ENCODE results near the gene C2orf76. TPM values are rescaled to one million over a fixed set of nuclear protein-coding genes. Genes with fewer than 3 reads are reported as not detected.
"Not testable (repeated sequence)": the region's sequence is repeated elsewhere in the genome, so short reads cannot be mapped to it uniquely, and the experiment has no call there.

C2orf76 gene
- total RNA-seq, 4 donors from 2014 or later = 1.6 to 2.9 TPM; not detected in 2

- peaks cover 0 to 7% (median 0%) of the 10 kb centered on the region in 4 donors for H3K4me1 ChIP-seq
- DNase-seq = peak in 1 of 3 donors; percentile 80
- H3K9me3 ChIP-seq = no peaks in the 10 kb centered on the region
- H3K36me3 ChIP-seq = no peaks in the 10 kb centered on the region
- H3K27me3 ChIP-seq = no peaks in the 10 kb centered on the region
- TF ChIP-seq POLR2A (IDR thresholded peaks at IDR 0.05) (no peak), CTCF (IDR thresholded peaks at IDR 0.05) (peak in 5 of 6 experiments; percentile 64 to 96 (median 91))
- peak overlapping the region in 2 of 4 donors; percentile 11 to 18 for H3K4me3 ChIP-seq
- peak overlapping the region in 3 of 4 donors; percentile 29 to 81 (median 72) for H3K27ac ChIP-seq
These were observed 41.0 kb upstream of the C2orf76 start for GRCh38 chr2:119407430-119408220.

GRCh38 chr2:119405151-119405550 lies 38.5 kb upstream of the C2orf76 start:
- Histone ChIP-seq H3K36me3 (no peaks in the 10 kb centered on the region), H3K27me3 (no peaks in the 10 kb centered on the region), H3K9me3 (no peaks in the 10 kb centered on the region), H3K27ac (no peak overlapping the region), H3K4me1 (peaks cover 0 to 7% (median 0%) of the 10 kb centered on the region in 4 donors), H3K4me3 (no peak overlapping the region)
- TF ChIP-seq POLR2A (IDR thresholded peaks at IDR 0.05) (no peak), CTCF (IDR thresholded peaks at IDR 0.05) (no peak)
- DNase-seq = no peak

- not testable (repeated sequence) for H3K9me3 ChIP-seq, H3K4me3 ChIP-seq, DNase-seq, H3K27me3 ChIP-seq, H3K36me3 ChIP-seq
- Histone ChIP-seq H3K27ac (peak overlapping the region in 1 of 4 donors; percentile 43), H3K4me1 (peaks cover 0 to 10% (median 0%) of the 10 kb centered on the region in 4 donors)
These were observed 37.0 kb upstream of the C2orf76 start for GRCh38 chr2:119403618-119404017.

GRCh38 chr2:119402645-119403560 lies 36.3 kb upstream of the C2orf76 start:
- peaks cover 0 to 11% (median 0%) of the 10 kb centered on the region in 4 donors for H3K4me1 ChIP-seq
- H3K27me3 ChIP-seq = no peaks in the 10 kb centered on the region
- H3K36me3 ChIP-seq = no peaks in the 10 kb centered on the region
- H3K4me3 ChIP-seq = no peak overlapping the region
- H3K9me3 ChIP-seq = no peaks in the 10 kb centered on the region
- peak in 1 of 3 donors; percentile 80 for DNase-seq
- peak overlapping the region in 3 of 4 donors; percentile 43 to 78 (median 69) for H3K27ac ChIP-seq
- no peak for TF ChIP-seq CTCF (IDR thresholded peaks at IDR 0.05)
- no peak for TF ChIP-seq POLR2A (IDR thresholded peaks at IDR 0.05)

- Histone ChIP-seq H3K4me1 (peaks cover 0 to 11% (median 0%) of the 10 kb centered on the region in 4 donors), H3K27me3 (no peaks in the 10 kb centered on the region), H3K4me3 (no peak overlapping the region), H3K9me3 (no peaks in the 10 kb centered on the region), H3K36me3 (no peaks in the 10 kb centered on the region), H3K27ac (peak overlapping the region in 1 of 4 donors; percentile 78)
- no peak for DNase-seq
- TF ChIP-seq CTCF (IDR thresholded peaks at IDR 0.05) = no peak
- TF ChIP-seq POLR2A (IDR thresholded peaks at IDR 0.05) = no peak
These were observed 35.5 kb upstream of the C2orf76 start for GRCh38 chr2:119402106-119402505.

Measured in Peyer's patch (tissue), 4 donors.